Measurements from ENCODE around the gene PET100. TPM values are rescaled to one million over a fixed set of nuclear protein-coding genes. Genes with fewer than 3 reads are reported as not detected.

PET100 gene
- total and polyA plus RNA-seq, 12 donors = 99.1 to 1,041 (median 150) TPM

DNA sequence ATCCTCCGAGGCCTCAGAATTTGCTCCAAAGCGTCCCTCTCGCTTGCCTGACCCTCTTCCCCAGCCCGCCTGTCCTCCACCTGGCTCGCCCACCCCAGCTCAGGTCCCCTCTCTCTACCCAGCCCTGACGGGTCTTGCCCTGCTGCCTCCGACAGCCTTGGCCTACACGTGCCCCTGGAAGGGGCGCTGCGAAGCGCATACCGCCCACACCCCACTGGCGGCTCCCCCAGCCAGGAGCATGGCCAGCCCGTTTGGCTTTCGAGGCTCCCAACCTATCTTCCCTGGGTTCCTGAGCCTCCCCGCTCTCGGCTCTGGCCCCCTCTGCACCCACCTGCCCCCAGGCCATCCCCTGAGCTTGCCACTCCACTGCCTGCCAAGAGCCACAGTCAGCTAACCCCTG, 4.8 kb upstream of the PET100 start:
- intact Hi-C loops (cut with DNase I) = loop anchor here in 1 of 10 donors (5.0 kb wide), 1 partner anchor 88 kb away; the partner anchor contains the start of gene PNPLA6
- TF ChIP-seq, protein P1, sequence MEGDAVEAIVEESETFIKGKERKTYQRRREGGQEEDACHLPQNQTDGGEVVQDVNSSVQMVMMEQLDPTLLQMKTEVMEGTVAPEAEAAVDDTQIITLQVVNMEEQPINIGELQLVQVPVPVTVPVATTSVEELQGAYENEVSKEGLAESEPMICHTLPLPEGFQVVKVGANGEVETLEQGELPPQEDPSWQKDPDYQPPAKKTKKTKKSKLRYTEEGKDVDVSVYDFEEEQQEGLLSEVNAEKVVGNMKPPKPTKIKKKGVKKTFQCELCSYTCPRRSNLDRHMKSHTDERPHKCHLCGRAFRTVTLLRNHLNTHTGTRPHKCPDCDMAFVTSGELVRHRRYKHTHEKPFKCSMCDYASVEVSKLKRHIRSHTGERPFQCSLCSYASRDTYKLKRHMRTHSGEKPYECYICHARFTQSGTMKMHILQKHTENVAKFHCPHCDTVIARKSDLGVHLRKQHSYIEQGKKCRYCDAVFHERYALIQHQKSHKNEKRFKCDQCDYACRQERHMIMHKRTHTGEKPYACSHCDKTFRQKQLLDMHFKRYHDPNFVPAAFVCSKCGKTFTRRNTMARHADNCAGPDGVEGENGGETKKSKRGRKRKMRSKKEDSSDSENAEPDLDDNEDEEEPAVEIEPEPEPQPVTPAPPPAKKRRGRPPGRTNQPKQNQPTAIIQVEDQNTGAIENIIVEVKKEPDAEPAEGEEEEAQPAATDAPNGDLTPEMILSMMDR (IDR thresholded peaks at IDR 0.05) = no peak
- no peaks in the 10 kb centered on the region for H3K9me3 ChIP-seq
- H3K27me3 ChIP-seq = no peaks in the 10 kb centered on the region
- no peak overlapping the region for H3K27ac ChIP-seq
- peaks cover 7 to 24% (median 18%) of the 10 kb centered on the region in 9 donors for H3K4me1 ChIP-seq
- H3K4me3 ChIP-seq = no peak overlapping the region
- ATAC-seq = no peak
- WGBS, 2 donors = 92 to 93% methylated on average over 17 of the region's 17 CpGs
- peaks cover 0 to 80% (median 44%) of the 10 kb centered on the region in 9 donors for H3K36me3 ChIP-seq
- DNase-seq = no peak

DNA sequence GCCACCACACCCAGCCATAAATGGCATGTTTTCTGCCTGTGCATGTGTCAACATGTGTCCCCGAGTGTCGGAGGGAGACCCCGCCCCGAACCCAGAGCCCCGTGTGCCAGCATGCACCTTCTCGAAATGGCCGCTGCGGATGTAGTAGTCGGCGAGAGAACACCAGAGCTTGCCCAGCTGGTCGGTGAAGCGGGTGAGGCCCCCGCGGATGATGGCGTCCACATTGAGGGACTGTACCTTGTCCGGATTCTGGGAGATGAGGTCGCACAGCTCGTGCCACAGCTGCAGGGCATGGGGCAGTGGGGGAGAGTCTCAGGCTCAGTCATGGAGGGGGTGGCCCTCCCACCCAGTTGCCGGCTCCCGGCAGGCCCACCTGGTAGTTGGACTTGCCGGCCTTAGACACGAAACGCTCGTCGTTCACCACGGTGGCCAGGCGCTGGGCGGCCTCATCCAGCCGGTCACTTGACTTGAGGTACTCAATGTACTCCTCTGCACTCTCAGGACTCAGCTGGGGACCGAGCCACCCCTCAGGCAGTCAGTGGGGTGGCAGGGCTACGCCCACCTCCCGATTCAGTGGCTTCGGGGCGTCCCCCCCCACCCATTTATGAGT, 3.7 kb upstream of the PET100 start:
- WGBS, 2 donors = 97% methylated on average over 34 of the region's 34 CpGs
- H3K9me3 ChIP-seq = no peaks in the 10 kb centered on the region
- intact Hi-C loops (cut with DNase I) = loop anchor here in 1 of 10 donors (5.0 kb wide), 1 partner anchor 89 kb away; the partner anchor contains the start of gene PNPLA6
- TF ChIP-seq, protein P1 (IDR thresholded peaks at IDR 0.05) = no peak
- ATAC-seq = no peak
- no peak overlapping the region for H3K4me3 ChIP-seq
- peaks cover 11 to 34% (median 28%) of the 10 kb centered on the region in 9 donors for H3K4me1 ChIP-seq
- H3K27me3 ChIP-seq = no peaks in the 10 kb centered on the region
- no peak for DNase-seq
- H3K36me3 ChIP-seq = peaks cover 0 to 70% (median 39%) of the 10 kb centered on the region in 9 donors
- no peak overlapping the region for H3K27ac ChIP-seq

DNA sequence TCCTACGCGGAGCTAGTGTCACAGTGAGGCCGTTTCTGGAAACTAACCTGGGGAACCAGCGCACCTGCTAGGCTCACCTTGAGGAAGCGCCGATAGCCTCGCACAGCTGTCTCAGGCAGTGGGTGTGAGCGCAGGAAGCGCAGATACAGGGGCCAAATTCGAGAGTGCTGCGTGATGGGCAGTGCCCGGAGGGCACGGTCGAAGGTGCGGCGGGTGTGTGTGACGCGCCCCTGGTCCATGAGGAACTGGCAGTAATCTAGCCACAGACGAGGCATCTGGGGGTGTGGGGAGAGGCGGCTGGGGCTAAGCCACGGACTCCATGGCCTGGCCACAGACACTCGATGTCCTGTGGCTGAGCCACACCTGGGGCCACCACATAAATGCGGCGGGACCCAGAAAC, 2.4 kb upstream of the PET100 start:
- no peak for ATAC-seq
- H3K9me3 ChIP-seq = no peaks in the 10 kb centered on the region
- peaks cover 0 to 60% (median 26%) of the 10 kb centered on the region in 9 donors for H3K36me3 ChIP-seq
- intact Hi-C loops (cut with DNase I) = loop anchor here in 1 of 10 donors (5.0 kb wide), 1 partner anchor 90 kb away; the partner anchor contains the start of gene PNPLA6
- no peak overlapping the region for H3K4me3 ChIP-seq
- TF ChIP-seq, protein P1 (IDR thresholded peaks at IDR 0.05) = no peak
- no peak for DNase-seq
- H3K27ac ChIP-seq = no peak overlapping the region
- peaks cover 11 to 39% (median 30%) of the 10 kb centered on the region in 9 donors for H3K4me1 ChIP-seq
- 90 to 96% methylated on average over 24 of the region's 24 CpGs for WGBS, 2 donors
- H3K27me3 ChIP-seq = no peaks in the 10 kb centered on the region

DNA sequence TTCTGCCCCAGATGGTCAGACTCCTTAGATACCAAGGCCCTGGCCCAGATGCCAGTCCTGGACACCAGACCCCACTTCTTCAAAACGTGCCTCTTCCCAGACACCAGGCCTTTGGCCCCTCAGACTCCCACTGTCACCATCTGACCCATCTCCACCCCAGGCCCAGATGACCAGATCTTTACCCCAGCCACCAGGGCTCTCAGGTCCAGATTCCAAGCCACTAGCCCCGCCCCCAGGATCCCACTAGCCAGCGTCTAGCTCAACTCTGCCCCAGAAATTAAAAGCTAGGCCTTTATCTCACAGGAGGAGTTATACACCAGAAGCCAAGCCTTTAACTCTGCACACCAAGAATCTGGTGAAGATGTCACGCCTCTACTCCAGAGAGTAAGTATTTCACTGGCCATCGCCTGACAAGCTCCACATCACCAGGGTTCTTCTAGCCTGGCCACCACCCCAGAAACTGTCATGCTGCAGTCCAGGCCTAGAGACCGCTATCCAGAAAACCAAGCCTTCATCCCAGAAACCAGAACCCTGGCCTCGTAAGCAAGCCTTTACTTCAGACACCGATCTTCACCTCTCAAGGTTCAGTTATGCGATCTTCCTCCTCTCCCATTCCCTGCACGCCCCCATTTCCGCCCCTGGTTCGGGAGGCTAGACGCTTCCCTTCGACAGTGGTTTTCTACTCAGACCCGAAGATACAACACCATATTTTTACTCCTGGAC, 843 bp upstream of the PET100 start:
- WGBS, 2 donors = 5% methylated on average over 15 of the region's 15 CpGs
- Histone ChIP-seq H3K4me3 (peak overlapping the region; percentile 71 to 95 (median 88)), H3K4me1 (peaks cover 11 to 39% (median 30%) of the 10 kb centered on the region in 9 donors), H3K9me3 (no peaks in the 10 kb centered on the region), H3K27ac (peak overlapping the region in 9 of 10 donors; percentile 54 to 89 (median 76)), H3K36me3 (peaks cover 0 to 50% (median 10%) of the 10 kb centered on the region in 9 donors), H3K27me3 (no peaks in the 10 kb centered on the region)
- TF ChIP-seq, protein P1 (IDR thresholded peaks at IDR 0.05) = no peak
- no peak for ATAC-seq
- intact Hi-C loops (cut with DNase I) = loop anchor here in 1 of 10 donors (5.0 kb wide), 1 partner anchor 91 kb away; the partner anchor contains the start of gene PNPLA6
- no peak for DNase-seq

All from heart right ventricle (tissue), 16 donors.